ENCODE measurements around the gene C10orf62.
"Not testable (repeated sequence)": the region's sequence is repeated elsewhere in the genome, so short reads cannot be mapped to it uniquely, and the experiment has no call there.

Gene C10orf62

DNA sequence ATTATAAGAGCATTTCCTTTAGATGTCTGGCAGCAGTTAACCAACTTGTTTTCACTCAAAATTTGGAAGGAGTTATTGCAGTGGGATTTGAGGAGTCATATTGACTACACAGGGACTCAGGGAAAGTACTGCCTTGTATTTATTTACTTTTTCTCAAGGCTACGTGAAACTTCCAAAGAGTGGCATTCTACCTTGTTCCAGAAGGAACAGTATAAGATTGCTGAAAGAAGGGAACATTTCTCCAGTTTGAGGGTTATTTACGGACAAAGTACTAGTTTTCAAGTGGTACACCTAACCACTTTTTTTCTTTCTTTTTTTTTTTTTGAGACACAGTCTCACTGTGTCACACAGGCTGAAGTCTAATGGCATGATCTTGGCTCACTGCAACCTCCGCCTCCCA is 38.7 kb downstream of the C10orf62 start:
- TF ChIP-seq, protein P1, sequence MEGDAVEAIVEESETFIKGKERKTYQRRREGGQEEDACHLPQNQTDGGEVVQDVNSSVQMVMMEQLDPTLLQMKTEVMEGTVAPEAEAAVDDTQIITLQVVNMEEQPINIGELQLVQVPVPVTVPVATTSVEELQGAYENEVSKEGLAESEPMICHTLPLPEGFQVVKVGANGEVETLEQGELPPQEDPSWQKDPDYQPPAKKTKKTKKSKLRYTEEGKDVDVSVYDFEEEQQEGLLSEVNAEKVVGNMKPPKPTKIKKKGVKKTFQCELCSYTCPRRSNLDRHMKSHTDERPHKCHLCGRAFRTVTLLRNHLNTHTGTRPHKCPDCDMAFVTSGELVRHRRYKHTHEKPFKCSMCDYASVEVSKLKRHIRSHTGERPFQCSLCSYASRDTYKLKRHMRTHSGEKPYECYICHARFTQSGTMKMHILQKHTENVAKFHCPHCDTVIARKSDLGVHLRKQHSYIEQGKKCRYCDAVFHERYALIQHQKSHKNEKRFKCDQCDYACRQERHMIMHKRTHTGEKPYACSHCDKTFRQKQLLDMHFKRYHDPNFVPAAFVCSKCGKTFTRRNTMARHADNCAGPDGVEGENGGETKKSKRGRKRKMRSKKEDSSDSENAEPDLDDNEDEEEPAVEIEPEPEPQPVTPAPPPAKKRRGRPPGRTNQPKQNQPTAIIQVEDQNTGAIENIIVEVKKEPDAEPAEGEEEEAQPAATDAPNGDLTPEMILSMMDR (IDR thresholded peaks at IDR 0.05; ENCODE audit: extremely low read depth, missing control alignments) = no peak
- DNase-seq (ENCODE audit: low spot score) = no peak

DNA sequence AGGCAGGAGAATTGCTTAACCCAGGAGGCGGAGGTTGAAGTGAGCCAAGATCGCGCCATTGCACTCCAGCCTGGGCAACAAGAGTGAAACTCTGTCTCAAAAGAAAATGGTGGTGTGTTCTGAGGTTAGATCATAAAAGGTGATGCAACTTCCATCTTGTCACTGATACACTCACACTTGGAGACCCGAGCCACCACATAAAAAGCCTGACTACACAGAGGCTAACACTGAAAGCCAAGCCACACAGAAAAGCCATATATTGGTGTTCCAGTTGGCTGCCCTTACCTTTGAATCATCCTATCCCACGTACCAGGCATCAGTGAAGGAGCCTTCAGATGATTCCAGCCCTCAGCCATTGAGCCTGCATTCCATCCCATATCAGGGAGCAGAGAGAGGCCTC is 39.8 kb downstream of the C10orf62 start:
- TF ChIP-seq, protein P1 (IDR thresholded peaks at IDR 0.05; ENCODE audit: extremely low read depth, missing control alignments) = no peak
- no peak for DNase-seq (ENCODE audit: low spot score)

DNA sequence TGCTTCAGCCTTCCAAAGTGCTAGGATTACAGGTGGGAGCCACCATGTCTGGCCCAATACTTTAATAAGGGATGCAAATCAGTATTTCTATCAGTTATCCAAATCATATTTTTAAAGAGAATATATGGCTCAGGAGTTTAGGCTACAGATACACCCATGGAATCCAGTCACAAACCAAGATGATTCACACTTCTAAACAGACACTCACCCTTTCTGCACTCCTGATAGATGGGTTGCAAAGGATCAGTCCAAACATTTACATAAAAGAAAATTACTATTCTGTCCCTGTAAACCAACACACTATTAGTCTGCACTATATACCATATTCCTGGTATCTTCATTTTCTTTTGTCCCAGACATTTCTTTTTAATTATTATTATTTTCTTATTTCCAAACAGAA is 41.6 kb downstream of the C10orf62 start:
- no peak for DNase-seq (ENCODE audit: low spot score)
- TF ChIP-seq, protein P1 (IDR thresholded peaks at IDR 0.05; ENCODE audit: extremely low read depth, missing control alignments) = no peak

DNA sequence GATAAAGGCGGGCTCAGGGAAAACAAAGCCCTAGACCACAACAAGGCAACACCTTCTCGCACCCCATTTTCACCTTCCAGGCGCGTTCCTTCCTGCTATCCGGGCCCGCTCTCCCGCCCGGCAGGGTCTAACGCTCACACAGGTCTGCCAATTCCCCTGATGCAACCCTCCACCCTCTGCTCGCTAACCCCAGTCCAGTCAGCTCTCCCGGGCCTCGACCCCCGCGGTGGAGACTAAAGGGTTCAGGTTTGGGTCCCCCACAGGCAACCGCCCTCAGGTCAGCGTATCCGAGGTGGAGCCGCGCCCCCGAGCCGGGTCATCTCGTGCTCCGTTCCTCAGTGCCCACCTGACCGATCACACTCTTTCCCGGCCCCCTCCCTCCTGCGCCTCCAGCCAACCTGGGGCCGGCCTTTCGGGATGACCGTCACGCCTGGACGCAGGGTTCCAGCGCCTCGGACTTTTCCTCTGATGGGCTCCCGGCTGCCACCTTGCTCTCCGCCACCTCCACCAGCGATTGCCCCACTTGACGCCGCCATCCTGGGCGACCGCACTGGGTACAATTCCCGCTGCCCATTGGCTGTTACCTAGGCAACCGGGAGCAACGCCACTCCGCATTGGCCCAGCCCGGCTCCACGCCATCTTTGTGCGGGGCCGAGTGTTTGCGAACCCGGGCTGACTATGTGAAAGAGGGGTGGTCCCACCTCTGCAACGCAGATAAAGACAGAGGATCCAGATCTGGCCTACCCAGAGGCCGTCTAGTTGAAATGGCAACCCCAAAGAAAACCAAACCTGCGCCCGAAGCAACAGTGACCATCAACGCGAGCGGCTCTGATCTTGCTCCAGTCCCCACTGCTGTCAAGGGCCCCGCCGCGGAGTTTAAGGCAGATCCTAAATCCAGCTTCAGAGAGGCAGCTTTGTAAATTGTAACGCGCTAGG is 43.7 kb downstream of the C10orf62 start, which contains the start of gene MORN4:
Gene MORN4 (minus strand): TSS at position 552 of the 936 bp plus-strand sequence. CDS start 13,847 bp downstream, outside the sequence.
- TF ChIP-seq, protein P1 (IDR thresholded peaks at IDR 0.05; ENCODE audit: extremely low read depth, missing control alignments) = no peak
- DNase-seq (ENCODE audit: low spot score) = peak; percentile 89

DNA sequence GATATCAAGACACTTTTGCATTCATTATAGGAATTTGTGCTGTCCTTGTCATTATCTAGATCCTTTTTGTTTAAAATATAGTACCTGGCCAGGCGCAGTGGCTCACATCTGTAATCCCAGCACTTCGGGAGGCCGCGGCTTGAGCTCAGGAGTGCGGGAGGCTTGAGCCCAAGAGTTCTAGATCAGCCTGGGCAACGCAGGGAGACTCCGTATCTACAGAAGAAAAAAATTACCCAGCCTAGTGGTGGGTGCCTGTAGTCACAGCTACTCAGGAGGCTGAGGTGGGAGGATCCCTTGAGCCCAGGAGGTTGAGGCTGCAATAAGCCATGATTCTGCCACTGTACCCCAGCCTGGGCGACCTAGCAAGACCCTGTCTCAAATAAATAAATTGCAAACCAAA is 44.4 kb downstream of the C10orf62 start:
- no peak for DNase-seq (ENCODE audit: low spot score)
- TF ChIP-seq, protein P1 (IDR thresholded peaks at IDR 0.05; ENCODE audit: extremely low read depth, missing control alignments) = no peak

DNA sequence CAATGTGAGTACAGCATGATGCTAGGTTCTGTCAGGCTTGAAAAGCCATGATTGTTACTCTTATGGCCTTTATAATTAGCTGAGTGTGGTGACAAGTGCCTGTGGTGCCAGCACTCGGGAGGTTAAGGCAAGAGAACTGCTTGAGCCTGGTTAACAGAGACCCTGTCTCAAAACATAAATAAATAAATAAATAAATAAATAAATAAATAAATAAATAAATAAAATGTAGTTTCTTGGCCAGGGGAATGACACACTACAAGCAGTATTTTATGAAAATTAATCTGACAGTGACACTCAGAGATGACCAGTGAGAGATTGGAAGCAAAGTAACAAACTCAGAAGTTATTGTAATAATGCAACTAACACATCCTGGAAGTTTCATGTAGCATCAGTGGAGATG is 46.1 kb downstream of the C10orf62 start:
- no peak for DNase-seq (ENCODE audit: low spot score)

DNA sequence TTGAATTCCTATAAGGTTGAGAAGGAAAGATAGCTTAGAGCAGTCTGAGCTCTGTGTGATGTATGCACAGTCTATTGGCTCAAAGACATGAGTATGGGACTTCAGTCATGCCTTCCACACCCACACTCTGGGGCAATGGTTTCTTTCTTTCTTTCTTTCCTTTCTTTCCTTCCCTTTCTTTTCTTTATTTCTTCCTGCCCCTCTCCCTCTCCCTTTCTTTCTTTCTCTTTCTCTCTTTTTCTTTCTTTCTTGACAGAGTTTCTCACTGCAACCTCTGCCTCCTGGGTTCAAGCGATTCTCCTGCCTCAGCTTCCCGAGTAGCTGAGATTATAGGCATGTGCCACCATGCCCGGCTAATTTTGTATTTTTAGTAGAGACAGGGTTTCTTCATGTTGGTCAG is 49.6 kb downstream of the C10orf62 start:
- DNase-seq (ENCODE audit: low spot score) = not testable (repeated sequence)

More for the DNA sequence above, 46.1 kb downstream of the C10orf62 start:
- TF ChIP-seq, protein P1 (IDR thresholded peaks at IDR 0.05; ENCODE audit: extremely low read depth, missing control alignments) = no peak
